ENCODE measurements around the gene RAN.
"Not testable (repeated sequence)": the region's sequence is repeated elsewhere in the genome, so short reads cannot be mapped to it uniquely, and the experiment has no call there.

Gene RAN

DNA sequence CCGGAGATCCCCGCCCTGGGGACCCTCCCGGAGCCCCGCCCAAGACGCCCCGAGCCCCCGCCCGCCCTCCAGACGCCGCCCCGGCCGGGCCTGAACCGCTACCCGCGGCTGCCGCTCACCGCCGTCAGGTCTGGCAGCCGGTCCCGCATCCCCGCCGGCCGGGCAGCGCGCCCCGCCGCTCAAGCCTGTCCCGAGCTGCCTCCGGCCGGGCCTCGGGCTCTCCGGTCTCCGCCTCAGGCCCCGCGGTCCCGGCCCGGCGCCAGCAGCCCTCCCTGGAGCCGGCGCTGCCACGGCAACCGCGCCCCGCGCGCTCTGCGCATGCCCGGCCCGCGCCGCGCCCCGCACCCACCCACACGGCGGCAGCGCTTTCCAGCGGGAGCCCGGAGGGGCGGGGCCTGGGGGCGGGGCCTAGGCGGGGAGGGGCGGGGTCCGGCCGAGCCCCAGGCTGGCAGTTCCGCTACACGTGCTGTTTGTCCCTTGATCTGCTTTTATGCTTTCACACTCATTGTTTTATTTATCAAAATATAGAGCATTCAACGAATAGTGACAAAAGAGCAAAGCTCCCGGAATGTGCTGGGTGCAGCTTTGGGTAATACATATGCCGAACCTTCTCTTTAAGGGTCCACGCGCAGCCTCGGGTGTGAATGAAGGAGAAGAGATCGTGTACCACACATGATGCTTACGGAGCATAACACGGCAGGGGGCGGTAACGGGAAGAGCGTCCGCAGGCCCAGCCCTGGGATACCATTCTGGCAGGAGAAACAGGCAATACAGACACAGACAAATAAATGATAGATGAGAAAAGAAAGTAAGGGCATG is 32.7 kb upstream of the RAN start, which contains the start of gene STX2:
Gene STX2 (minus strand): TSS at position 300 of the 819 bp plus-strand sequence. CDS start 151 bp downstream, at position 149.
- TF ChIP-seq, protein P1, sequence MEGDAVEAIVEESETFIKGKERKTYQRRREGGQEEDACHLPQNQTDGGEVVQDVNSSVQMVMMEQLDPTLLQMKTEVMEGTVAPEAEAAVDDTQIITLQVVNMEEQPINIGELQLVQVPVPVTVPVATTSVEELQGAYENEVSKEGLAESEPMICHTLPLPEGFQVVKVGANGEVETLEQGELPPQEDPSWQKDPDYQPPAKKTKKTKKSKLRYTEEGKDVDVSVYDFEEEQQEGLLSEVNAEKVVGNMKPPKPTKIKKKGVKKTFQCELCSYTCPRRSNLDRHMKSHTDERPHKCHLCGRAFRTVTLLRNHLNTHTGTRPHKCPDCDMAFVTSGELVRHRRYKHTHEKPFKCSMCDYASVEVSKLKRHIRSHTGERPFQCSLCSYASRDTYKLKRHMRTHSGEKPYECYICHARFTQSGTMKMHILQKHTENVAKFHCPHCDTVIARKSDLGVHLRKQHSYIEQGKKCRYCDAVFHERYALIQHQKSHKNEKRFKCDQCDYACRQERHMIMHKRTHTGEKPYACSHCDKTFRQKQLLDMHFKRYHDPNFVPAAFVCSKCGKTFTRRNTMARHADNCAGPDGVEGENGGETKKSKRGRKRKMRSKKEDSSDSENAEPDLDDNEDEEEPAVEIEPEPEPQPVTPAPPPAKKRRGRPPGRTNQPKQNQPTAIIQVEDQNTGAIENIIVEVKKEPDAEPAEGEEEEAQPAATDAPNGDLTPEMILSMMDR (IDR thresholded peaks at IDR 0.05; ENCODE audit: low read length, missing control alignments) = peak; percentile 38
- peak within 1 kb of the TSS; percentile 86 for H3K4me3 ChIP-seq (replicated peaks; ENCODE audit: low read depth, low read length)
- DNase-seq (ENCODE audit: low read depth) = peak; percentile 81

DNA sequence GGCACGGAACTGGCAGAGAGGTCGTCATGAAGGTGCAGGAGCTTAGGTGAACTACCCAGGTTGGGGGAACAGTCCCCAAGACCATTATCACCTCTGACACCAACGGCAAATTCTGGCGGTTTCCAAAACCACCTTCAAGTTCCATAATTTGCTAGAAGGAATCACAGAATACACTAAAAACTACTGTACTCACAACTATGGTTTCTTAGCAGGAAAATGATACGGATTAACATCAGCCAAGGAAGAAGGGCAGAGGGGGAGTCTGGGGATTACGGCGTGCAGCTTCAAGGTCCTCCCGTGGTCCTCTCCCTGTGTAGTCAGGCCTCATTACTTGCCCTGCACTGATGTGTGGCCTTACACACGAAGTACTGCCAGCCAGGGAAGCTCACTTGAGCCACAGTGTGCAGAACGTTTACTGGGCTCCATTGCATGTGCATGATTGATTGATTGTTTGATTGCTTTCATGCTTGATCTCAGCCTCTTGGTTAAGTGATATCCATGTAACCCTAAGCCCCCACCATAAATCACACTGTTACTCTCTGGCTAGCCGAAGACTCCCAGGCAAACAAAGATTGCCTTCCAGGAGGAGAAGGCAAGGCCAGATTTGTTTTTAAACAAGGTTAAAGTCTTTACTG is 32.0 kb upstream of the RAN start:
- DNase-seq (ENCODE audit: low read depth) = no peak
- peak overlapping the region; percentile 57 for H3K4me3 ChIP-seq (replicated peaks; ENCODE audit: low read depth, low read length)
- TF ChIP-seq, protein P1 (IDR thresholded peaks at IDR 0.05; ENCODE audit: low read length, missing control alignments) = no peak

DNA sequence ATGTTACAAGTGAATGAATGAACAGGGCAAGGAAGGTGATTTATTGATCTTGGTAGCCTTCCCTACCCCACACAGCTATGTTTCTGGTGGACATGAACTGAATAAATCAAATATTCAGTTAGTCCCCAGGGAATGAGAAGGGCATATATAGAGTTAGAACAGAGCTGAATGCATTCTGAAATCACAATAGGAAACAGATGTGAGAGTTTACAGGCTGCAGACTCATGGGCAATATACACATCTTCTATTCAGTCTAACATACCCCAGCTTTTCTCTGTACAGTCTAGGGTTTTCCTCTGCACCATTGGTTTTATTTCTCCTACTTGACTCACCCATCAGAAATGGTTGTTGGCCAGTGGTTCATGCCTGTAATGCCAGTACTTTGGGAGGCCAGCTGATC is 25.5 kb upstream of the RAN start:
- DNase-seq (ENCODE audit: low read depth) = no peak
- H3K4me3 ChIP-seq (replicated peaks; ENCODE audit: low read depth, low read length) = no peak overlapping the region
- TF ChIP-seq, protein P1 (IDR thresholded peaks at IDR 0.05; ENCODE audit: low read length, missing control alignments) = no peak

DNA sequence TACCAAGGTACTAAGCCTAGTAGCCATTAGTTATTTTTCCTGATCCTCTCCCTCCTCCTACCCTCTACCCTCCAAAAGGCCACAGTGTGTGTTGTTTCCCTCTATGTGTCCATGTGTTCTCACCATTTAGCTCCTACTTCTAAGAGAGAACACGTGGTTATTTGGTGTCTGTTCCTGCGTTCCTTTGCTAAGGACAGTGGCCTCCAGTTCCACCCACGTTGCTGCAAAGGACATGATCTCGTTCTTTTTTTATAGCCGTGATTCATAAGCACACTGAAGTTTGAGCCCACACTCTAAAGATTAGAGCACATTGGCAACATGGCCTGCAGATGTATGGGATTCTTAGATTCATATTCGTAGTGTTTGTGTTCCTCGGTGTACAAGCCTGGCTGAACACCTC is 24.8 kb upstream of the RAN start:
- TF ChIP-seq, protein P1 (IDR thresholded peaks at IDR 0.05; ENCODE audit: low read length, missing control alignments) = no peak

DNA sequence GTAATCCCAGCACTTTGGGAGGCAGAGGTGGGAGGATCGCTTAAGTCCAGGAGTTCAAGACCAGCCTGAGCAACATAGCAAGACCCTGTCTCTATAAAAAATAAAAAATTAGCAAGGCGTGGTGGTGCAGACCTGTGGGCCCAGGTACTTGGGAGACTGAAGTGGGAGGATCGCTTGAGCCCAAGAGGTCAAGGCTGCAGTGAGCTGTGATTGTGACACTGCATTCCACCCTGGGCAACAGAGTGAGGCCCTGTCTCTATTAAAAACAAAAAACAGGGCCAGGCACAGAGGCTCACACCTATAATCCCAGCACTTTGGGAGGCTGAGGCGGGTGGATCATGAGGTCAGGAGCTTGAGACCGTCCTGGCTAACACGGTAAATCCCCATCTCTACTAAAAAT is 23.8 kb upstream of the RAN start:
- DNase-seq (ENCODE audit: low read depth); H3K4me3 ChIP-seq (replicated peaks; ENCODE audit: low read depth, low read length): not testable (repeated sequence)

More for the DNA sequence above, 24.8 kb upstream of the RAN start:
- no peak for DNase-seq (ENCODE audit: low read depth)
- H3K4me3 ChIP-seq (replicated peaks; ENCODE audit: low read depth, low read length) = no peak overlapping the region

DNA sequence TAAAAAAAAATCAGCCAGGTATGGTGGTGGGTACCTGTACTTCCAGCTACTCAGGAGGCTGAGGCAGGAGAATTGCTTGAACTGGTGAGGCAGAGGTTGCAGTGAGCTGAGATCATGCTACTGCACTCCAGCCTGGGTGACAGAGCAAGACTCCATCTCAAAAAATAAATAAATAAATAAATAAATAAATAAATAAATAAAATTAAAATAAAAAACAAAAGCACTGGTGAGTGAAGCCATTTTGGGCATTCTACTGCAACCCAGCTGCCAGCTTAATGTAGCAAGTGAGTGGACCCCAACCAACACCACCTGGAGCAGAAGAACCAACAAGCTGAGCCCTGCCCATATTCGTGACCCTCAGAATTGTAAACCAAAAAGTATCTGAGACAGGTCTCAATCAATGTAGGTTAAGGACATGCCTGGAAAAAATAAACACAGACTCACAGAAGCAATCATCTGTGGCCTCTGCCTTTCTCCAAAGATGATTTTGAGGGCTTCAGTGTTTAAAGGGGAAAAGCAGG is 23.0 kb upstream of the RAN start:
- DNase-seq (ENCODE audit: low read depth); H3K4me3 ChIP-seq (replicated peaks; ENCODE audit: low read depth, low read length): not testable (repeated sequence)

DNA sequence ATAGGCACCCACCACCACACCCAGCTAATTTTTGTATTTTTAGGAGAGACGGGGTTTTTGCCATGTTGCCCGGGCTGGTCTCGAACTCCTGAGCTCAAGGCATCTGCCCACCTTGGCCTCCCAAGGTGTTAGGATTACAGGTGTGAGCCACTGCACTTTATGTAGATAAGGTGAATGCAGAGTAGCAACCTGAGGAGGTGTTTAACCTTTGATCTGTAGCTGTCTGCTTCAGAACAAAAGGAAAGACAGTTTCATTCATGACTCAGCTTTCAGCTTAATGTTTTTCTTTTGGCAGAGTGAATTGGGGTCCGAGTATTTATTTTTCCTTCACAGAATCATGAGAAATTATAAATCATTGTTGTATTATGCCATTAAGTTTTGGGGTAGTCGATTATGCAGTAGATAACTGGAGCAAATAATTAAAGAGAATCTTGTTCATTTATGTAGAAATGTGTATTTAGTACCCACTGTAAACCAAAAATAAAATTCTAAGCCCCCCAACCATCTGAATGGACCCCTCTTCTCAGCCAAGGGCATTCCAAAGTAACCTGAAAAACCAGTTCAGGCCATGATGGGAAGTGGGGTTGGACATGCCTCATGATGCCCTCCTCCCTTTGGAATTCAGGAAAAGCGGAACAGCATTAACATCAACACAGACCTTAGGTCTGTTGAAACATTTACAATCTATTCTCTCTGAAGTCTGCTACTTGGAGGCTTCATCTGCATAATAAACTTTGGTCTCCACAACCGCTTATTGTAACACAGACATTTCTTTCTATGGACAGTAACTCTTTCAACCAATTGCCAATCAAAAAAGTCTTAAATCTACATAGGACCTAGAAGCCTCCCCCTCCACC is 22.1 kb upstream of the RAN start:
- H3K4me3 ChIP-seq (replicated peaks; ENCODE audit: low read depth, low read length) = no peak overlapping the region
- TF ChIP-seq, protein P1 (IDR thresholded peaks at IDR 0.05; ENCODE audit: low read length, missing control alignments) = no peak
- no peak for DNase-seq (ENCODE audit: low read depth)
